Stomach smooth muscle (tissue), 2 donors: ENCODE measurements around the gene TCP1.
A peak's percentile ranks its signal among the peaks of the same experiment; 100 is the strongest.
"Not testable (repeated sequence)": the region's sequence is repeated elsewhere in the genome, so short reads cannot be mapped to it uniquely, and the experiment has no call there.

Experiments used
- H3K27ac ChIP-seq: one replicate; pipeline ENCODE4 v1.7.0; 2013; ENCODE audit warnings: mild to moderate bottlenecking, low read length, inconsistent platforms
- H3K27me3 ChIP-seq, 2 donors: one replicate each; pipeline ENCODE4 v1.7.0; 2013; ENCODE audit warnings: low read length in 2 of 2; ENCODE audit not compliant: insufficient read depth in 2 of 2, control insufficient read depth in 1 of 2
- H3K36me3 ChIP-seq, 2 donors: one replicate each; pipeline ENCODE4 v1.7.0; 2013; ENCODE audit warnings: low read length in 2 of 2; ENCODE audit not compliant: control insufficient read depth in 2 of 2, insufficient read depth in 2 of 2
- H3K4me1 ChIP-seq: one replicate; pipeline ENCODE4 v1.7.0; 2013; ENCODE audit warnings: low read length; ENCODE audit not compliant: control insufficient read depth, insufficient read depth
- H3K4me3 ChIP-seq, 2 donors: one replicate each; pipeline ENCODE4 v1.7.0; 2013; ENCODE audit warnings: low read length in 2 of 2
- H3K9ac ChIP-seq, 2 donors: one replicate each; pipeline ENCODE4 v1.7.0; 2013; ENCODE audit warnings: low read length in 2 of 2, mild to moderate bottlenecking in 1 of 2
- H3K9me3 ChIP-seq, 2 donors: one replicate each; pipeline ENCODE4 v1.7.0; 2013; ENCODE audit warnings: low read length in 2 of 2; ENCODE audit not compliant: control insufficient read depth in 2 of 2
- donor health status: healthy.
- donor health status: Pancreatic carcinoma.

TCP1 gene

GRCh38 chr6:159797554-159797953 is 8.2 kb upstream of the TCP1 start:
- H3K36me3 ChIP-seq, result peaks cover 23 to 31% of the 10 kb centered on the region in 2 donors
- peaks cover 8% of the 10 kb centered on the region for H3K4me1 ChIP-seq
- H3K4me3 ChIP-seq, result no peak overlapping the region
- H3K27ac ChIP-seq, result no peak overlapping the region
- no peak overlapping the region for H3K9ac ChIP-seq
- H3K27me3 ChIP-seq, result no peaks in the 10 kb centered on the region
- no peaks in the 10 kb centered on the region for H3K9me3 ChIP-seq

- H3K4me1 ChIP-seq, result peaks cover 23% of the 10 kb centered on the region
- H3K9ac ChIP-seq, H3K9me3 ChIP-seq, H3K27me3 ChIP-seq, H3K4me3 ChIP-seq, H3K27ac ChIP-seq: not testable (repeated sequence)
- peaks cover 24 to 29% of the 10 kb centered on the region in 2 donors for H3K36me3 ChIP-seq
These were observed 5.6 kb upstream of the TCP1 start for GRCh38 chr6:159794976-159795375.

- peak overlapping the region; percentile 97 for H3K27ac ChIP-seq
- peak overlapping the region; percentile 96 to 97 for H3K9ac ChIP-seq
- no peaks in the 10 kb centered on the region for H3K9me3 ChIP-seq
- H3K4me3 ChIP-seq, result peak overlapping the region; percentile 88 to 96
- peaks cover 31% of the 10 kb centered on the region for H3K4me1 ChIP-seq
- H3K36me3 ChIP-seq, result peaks cover 2 to 3% of the 10 kb centered on the region in 2 donors
- no peaks in the 10 kb centered on the region for H3K27me3 ChIP-seq
These were observed 1.7 kb upstream of the TCP1 start for GRCh38 chr6:159790956-159791598.

- Histone ChIP-seq H3K27me3 (no peaks in the 10 kb centered on the region), H3K4me3 (peak within 1 kb of the TSS; percentile 88 to 96), H3K9ac (peak within 1 kb of the TSS; percentile 96 to 97), H3K27ac (peak within 1 kb of the TSS; percentile 97), H3K4me1 (peaks cover 31% of the 10 kb centered on the region), H3K9me3 (no peaks in the 10 kb centered on the region), H3K36me3 (peaks cover 3 to 6% of the 10 kb centered on the region in 2 donors)
These were observed 950 bp upstream of the TCP1 start, which contains the start of gene MRPL18 for GRCh38 chr6:159790149-159790955. TSS of gene MRPL18 (plus strand) at chr6:159790467. CDS start at chr6:159790588, 121 bp downstream.

GRCh38 chr6:159788753-159789376 is 537 bp downstream of the TCP1 start:
- H3K4me1 ChIP-seq, result peaks cover 31% of the 10 kb centered on the region
- no peaks in the 10 kb centered on the region for H3K27me3 ChIP-seq
- peak overlapping the region; percentile 97 for H3K27ac ChIP-seq
- H3K9ac ChIP-seq, result peak overlapping the region; percentile 84 to 93
- no peaks in the 10 kb centered on the region for H3K9me3 ChIP-seq
- peaks cover 6 to 17% of the 10 kb centered on the region in 2 donors for H3K36me3 ChIP-seq
- H3K4me3 ChIP-seq, result peak overlapping the region; percentile 84 to 96

GRCh38 chr6:159788276-159788675 is 1.1 kb downstream of the TCP1 start:
- Histone ChIP-seq H3K9me3 (no peaks in the 10 kb centered on the region), H3K27ac (no peak overlapping the region), H3K27me3 (no peaks in the 10 kb centered on the region), H3K4me3 (peak overlapping the region; percentile 84 to 96), H3K36me3 (peaks cover 12 to 22% of the 10 kb centered on the region in 2 donors), H3K9ac (peak overlapping the region; percentile 84 to 93), H3K4me1 (peaks cover 31% of the 10 kb centered on the region)

GRCh38 chr6:159778542-159779103 is 10.8 kb downstream of the TCP1 start:
- H3K4me1 ChIP-seq, result no peaks in the 10 kb centered on the region
- H3K36me3 ChIP-seq, result peaks cover 45 to 56% of the 10 kb centered on the region in 2 donors
- H3K27ac ChIP-seq, result no peak overlapping the region

GRCh38 chr6:159778131-159778530 is 11.3 kb downstream of the TCP1 start:
- Histone ChIP-seq H3K36me3 (peaks cover 40 to 51% of the 10 kb centered on the region in 2 donors), H3K9me3 (no peaks in the 10 kb centered on the region), H3K27me3 (no peaks in the 10 kb centered on the region), H3K4me3 (no peak overlapping the region), H3K27ac (no peak overlapping the region), H3K4me1 (no peaks in the 10 kb centered on the region), H3K9ac (no peak overlapping the region)

More at GRCh38 chr6:159778542-159779103, 10.8 kb downstream of the TCP1 start:
- Histone ChIP-seq H3K9ac (no peak overlapping the region), H3K27me3 (no peaks in the 10 kb centered on the region), H3K9me3 (no peaks in the 10 kb centered on the region), H3K4me3 (no peak overlapping the region)

- no peak overlapping the region for H3K4me3 ChIP-seq
- H3K27ac ChIP-seq, result no peak overlapping the region
- peaks cover 36 to 44% of the 10 kb centered on the region in 2 donors for H3K36me3 ChIP-seq
- H3K9ac ChIP-seq, result no peak overlapping the region
- no peaks in the 10 kb centered on the region for H3K4me1 ChIP-seq
- H3K27me3 ChIP-seq, result no peaks in the 10 kb centered on the region
- no peaks in the 10 kb centered on the region for H3K9me3 ChIP-seq
These were observed 12.0 kb downstream of the TCP1 start for GRCh38 chr6:159777240-159777904.

GRCh38 chr6:159772196-159772595 is 17.2 kb downstream of the TCP1 start:
- Histone ChIP-seq H3K27me3 (no peaks in the 10 kb centered on the region), H3K9ac (no peak overlapping the region), H3K36me3 (peaks cover 13 to 15% of the 10 kb centered on the region in 2 donors), H3K4me1 (no peaks in the 10 kb centered on the region), H3K4me3 (no peak overlapping the region), H3K9me3 (no peaks in the 10 kb centered on the region), H3K27ac (no peak overlapping the region)
